ENCODE data around the gene CDH24. TPM values are rescaled to one million over a fixed set of nuclear protein-coding genes. Genes with fewer than 3 reads are reported as not detected.
A peak's percentile ranks its signal among the peaks of the same experiment; 100 is the strongest.

The CDH24 gene
- polyA plus RNA-seq, 1 donor from 2014 or later: 31.7 TPM

DNA sequence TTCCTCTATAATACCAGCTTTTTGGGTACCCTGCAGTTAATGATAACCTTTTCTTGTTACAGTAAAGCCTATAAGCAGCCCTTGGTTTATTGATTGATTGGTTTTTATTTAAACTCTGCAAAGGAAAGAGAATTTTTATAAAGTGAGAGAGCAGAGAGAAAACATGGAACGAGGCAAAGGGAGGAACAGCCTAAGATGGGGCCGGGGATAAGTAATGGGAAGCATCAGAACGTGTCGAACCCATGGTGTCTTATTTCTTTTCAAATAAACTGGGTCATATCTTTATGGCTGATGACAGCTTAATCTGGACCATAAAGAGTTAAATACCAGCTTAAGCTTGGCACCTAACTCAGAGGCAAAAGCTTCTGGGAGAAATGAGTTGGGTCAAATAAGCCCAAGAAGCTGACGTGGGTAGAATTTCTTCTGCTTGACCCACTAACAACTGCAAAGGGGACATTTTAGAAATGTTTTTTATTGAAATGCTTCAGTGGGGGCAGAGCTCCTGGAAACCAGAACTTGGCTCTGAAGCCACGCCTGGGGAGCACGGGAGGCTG, 35.4 kb downstream of the CDH24 start:
- Histone ChIP-seq H3K36me3 (ENCODE audit: insufficient read depth, low read length) (no peaks in the 10 kb centered on the region), H3K4me3 (ENCODE audit: low read length) (no peak overlapping the region), H3K9me3 (ENCODE audit: low read length) (no peaks in the 10 kb centered on the region), H3F3A (ENCODE audit: insufficient read depth, low read length, poor library complexity, severe bottlenecking) (no peaks in the 10 kb centered on the region), H3K4me2 (ENCODE audit: low read length) (no peak overlapping the region), H2AFZ (ENCODE audit: low read depth, low read length) (no peak overlapping the region), H3K27ac (ENCODE audit: low read length) (no peak overlapping the region), H3K9ac (ENCODE audit: low read length) (no peak overlapping the region), H3K27me3 (ENCODE audit: insufficient read depth, low read depth, low read length) (no peaks in the 10 kb centered on the region), H3K9me2 (ENCODE audit: insufficient read depth, low read length) (no peaks in the 10 kb centered on the region), H4K20me1 (ENCODE audit: insufficient read depth) (no peaks in the 10 kb centered on the region), H3K79me2 (replicated peaks; ENCODE audit: insufficient read depth, low read length) (no peaks in the 10 kb centered on the region)
- TF ChIP-seq EZH2 (IDR thresholded peaks at IDR 0.05; ENCODE audit: borderline replicate concordance, insufficient read depth, low read length, poor library complexity, severe bottlenecking) (no peak), POLR2AphosphoS5 (IDR thresholded peaks at IDR 0.05) (no peak), EP300 (conservative IDR thresholded peaks at IDR 0.05; ENCODE audit: poor library complexity, severe bottlenecking) (no peak), SMC3 (conservative IDR thresholded peaks at IDR 0.05; ENCODE audit: poor library complexity) (no peak)

DNA sequence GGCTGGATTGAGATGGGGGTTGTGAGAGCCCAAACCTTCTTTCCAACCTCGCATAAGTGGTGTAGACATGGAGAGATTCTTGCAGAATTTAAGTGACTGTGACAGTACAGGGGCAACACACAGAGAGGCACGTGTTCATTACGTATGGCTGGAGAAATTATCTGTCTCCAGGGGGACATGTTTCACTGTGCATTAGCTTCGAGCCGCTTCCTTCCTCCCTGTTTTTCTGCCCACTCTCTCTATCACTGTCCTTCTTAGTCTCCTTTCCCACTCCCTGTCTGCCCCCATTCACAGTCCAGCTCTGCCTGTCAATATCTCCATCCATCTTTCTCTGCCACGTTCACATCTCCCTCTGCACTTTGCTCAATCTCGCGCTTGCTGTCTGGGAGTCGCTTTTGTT, 35.9 kb downstream of the CDH24 start:
- Histone ChIP-seq H4K20me1 (ENCODE audit: insufficient read depth) (no peaks in the 10 kb centered on the region), H3K36me3 (ENCODE audit: insufficient read depth, low read length) (no peaks in the 10 kb centered on the region), H3K4me3 (ENCODE audit: low read length) (no peak overlapping the region), H3K9me2 (ENCODE audit: insufficient read depth, low read length) (no peaks in the 10 kb centered on the region), H2AFZ (ENCODE audit: low read depth, low read length) (no peak overlapping the region), H3K79me2 (replicated peaks; ENCODE audit: insufficient read depth, low read length) (no peaks in the 10 kb centered on the region), H3K9me3 (ENCODE audit: low read length) (no peaks in the 10 kb centered on the region), H3F3A (ENCODE audit: insufficient read depth, low read length, poor library complexity, severe bottlenecking) (no peaks in the 10 kb centered on the region), H3K9ac (ENCODE audit: low read length) (no peak overlapping the region), H3K4me2 (ENCODE audit: low read length) (no peak overlapping the region), H3K27me3 (ENCODE audit: insufficient read depth, low read depth, low read length) (no peaks in the 10 kb centered on the region), H3K27ac (ENCODE audit: low read length) (peak overlapping the region; percentile 24)
- no peak for TF ChIP-seq MXI1 (conservative IDR thresholded peaks at IDR 0.05; ENCODE audit: poor library complexity, severe bottlenecking)
- TF ChIP-seq RAD21 (conservative IDR thresholded peaks at IDR 0.05): no peak
- TF ChIP-seq POLR2AphosphoS5 (IDR thresholded peaks at IDR 0.05): no peak
- TF ChIP-seq SMC3 (conservative IDR thresholded peaks at IDR 0.05; ENCODE audit: poor library complexity): no peak
- TF ChIP-seq EP300 (conservative IDR thresholded peaks at IDR 0.05; ENCODE audit: poor library complexity, severe bottlenecking): no peak

DNA sequence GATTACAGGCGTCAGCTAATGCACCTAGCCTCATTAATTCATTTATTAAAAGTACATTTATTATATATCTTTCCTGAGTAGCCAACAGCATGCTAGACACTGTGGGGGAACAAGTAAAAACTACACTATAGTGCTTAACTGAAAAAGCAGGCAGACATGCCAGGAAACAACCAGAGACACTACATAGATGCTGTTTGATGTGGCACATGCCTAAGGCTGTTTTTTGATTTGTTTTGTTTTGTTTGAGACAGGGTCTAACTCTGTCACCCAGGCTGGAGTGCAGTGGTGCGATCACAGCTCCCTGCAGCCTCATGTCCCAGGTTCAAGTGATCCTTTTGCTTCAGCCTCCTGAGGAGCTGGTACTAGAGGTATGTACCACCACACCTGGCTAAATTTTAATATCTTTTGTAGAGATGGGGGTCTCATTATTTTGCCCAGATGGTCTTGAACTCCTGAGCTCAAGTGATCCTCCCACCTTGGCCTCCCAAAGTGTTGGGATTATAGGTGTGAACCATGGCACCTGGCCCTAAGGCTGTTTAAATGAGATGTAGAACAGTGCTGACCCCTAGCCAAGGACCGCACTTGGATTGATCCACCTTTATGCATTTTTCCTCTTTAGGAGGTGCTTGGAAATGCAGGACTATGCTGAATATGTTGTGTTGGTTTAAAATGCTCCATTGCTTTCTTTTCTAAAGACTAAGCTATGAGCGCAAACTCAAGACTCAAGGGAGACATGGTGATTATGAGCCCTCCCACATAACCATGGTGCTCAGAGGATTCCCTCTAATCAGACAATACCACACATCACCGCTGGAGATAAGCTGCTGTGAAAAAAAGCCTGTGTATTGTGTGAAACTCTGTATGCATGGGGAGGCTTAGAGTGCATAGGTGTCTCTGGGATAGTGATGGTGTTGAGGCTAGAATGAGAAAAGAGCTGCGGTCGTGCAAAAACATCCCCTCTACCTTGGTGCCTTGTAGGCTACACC, 36.9 kb downstream of the CDH24 start:
- H3K9me2 ChIP-seq (ENCODE audit: insufficient read depth, low read length): no peaks in the 10 kb centered on the region
- H2AFZ ChIP-seq (ENCODE audit: low read depth, low read length): no peak overlapping the region
- H3K79me2 ChIP-seq (replicated peaks; ENCODE audit: insufficient read depth, low read length): no peaks in the 10 kb centered on the region
- H3F3A ChIP-seq (ENCODE audit: insufficient read depth, low read length, poor library complexity, severe bottlenecking): no peaks in the 10 kb centered on the region
- H3K27ac ChIP-seq (ENCODE audit: low read length): peak overlapping the region; percentile 24
- H3K4me3 ChIP-seq (ENCODE audit: low read length): no peak overlapping the region
- TF ChIP-seq EZH2 (IDR thresholded peaks at IDR 0.05; ENCODE audit: borderline replicate concordance, insufficient read depth, low read length, poor library complexity, severe bottlenecking) (no peak), MXI1 (conservative IDR thresholded peaks at IDR 0.05; ENCODE audit: poor library complexity, severe bottlenecking) (no peak)
- no peak overlapping the region for H3K9ac ChIP-seq (ENCODE audit: low read length)
- no peaks in the 10 kb centered on the region for H3K9me3 ChIP-seq (ENCODE audit: low read length)
- H3K36me3 ChIP-seq (ENCODE audit: insufficient read depth, low read length): no peaks in the 10 kb centered on the region
- H3K27me3 ChIP-seq (ENCODE audit: insufficient read depth, low read depth, low read length): no peaks in the 10 kb centered on the region
- no peaks in the 10 kb centered on the region for H4K20me1 ChIP-seq (ENCODE audit: insufficient read depth)
- H3K4me2 ChIP-seq (ENCODE audit: low read length): no peak overlapping the region

DNA sequence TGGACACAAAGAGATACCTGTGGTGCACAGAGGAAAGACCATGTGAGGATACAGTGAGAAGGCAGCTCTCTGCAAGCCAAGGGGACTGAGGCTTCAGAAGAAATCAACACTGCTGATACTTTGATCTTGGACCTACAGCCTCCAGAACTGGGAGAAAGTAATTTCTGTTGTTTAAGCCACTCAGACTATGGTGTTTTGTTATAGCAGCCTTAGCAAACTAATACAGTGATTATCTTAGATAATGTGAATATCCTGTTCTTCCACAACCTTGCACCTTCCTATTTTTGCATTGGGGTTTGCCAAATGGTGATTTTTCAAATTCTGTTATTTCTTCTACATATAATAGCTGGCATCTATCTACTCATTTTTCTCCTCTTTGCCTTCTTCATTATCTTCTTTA, 39.2 kb downstream of the CDH24 start:
- Histone ChIP-seq H3K27me3 (ENCODE audit: insufficient read depth, low read depth, low read length) (no peaks in the 10 kb centered on the region), H3K9me2 (ENCODE audit: insufficient read depth, low read length) (no peaks in the 10 kb centered on the region), H3K79me2 (replicated peaks; ENCODE audit: insufficient read depth, low read length) (no peaks in the 10 kb centered on the region), H4K20me1 (ENCODE audit: insufficient read depth) (no peaks in the 10 kb centered on the region), H3K36me3 (ENCODE audit: insufficient read depth, low read length) (no peaks in the 10 kb centered on the region), H3K4me3 (ENCODE audit: low read length) (no peak overlapping the region), H3K27ac (ENCODE audit: low read length) (no peak overlapping the region), H3K9me3 (ENCODE audit: low read length) (no peaks in the 10 kb centered on the region), H2AFZ (ENCODE audit: low read depth, low read length) (no peak overlapping the region), H3K9ac (ENCODE audit: low read length) (no peak overlapping the region), H3F3A (ENCODE audit: insufficient read depth, low read length, poor library complexity, severe bottlenecking) (no peaks in the 10 kb centered on the region), H3K4me2 (ENCODE audit: low read length) (no peak overlapping the region)
- TF ChIP-seq SMC3 (conservative IDR thresholded peaks at IDR 0.05; ENCODE audit: poor library complexity) (no peak), RAD21 (conservative IDR thresholded peaks at IDR 0.05) (no peak)
